ENCODE results near the gene PTPRJ.

PTPRJ gene

GRCh38 chr11:47997063-47998053 lies 17.0 kb downstream of the PTPRJ start:
- no peak for DNase-seq

DNA sequence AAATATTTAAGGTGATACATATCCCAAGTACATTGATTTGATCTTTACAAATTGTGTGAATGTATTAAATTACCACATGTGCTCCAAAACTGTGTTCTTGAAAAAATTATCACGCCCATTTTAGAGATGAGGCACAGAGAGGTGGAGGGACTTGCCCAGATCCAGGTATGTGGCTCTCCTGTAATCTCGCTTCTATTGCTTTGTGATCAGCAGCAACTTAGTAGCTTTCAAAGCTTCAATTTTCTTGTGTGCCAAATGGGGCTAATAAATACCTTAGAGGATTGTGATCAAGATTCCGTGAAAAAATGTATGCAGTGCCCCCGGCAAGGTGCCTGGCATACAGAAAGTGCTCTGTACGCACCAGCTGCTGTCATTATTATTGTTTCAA lies 18.0 kb downstream of the PTPRJ start:
- no peak for DNase-seq

DNA sequence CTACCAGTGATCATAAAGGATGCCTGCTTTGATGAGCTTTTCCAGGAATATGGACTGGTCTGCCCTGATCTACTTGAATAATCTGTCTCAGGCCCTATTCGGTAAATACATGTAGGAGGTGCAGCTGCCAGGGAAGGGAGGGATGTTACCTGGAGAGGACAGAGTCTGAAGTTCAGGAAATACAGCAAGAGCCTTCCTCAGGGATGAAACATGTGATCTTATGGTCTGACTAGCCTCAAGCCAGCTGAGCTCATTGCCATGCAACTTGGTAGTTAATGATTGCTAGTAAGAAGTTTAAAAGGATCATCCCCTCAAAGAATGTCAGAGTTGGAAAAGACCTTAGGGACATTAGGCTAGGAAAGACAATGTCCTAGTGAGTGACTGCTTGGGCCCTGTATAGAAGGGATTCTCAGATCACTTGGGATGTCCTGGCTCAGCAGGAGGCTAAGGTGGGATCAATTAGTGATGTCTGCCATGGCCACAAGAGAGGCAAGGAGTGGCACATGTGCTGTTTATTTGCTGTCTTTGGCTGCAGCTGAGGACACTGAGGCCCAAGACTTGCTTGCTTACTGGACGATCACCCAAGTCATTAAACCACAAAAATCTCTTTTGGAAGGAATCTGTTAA lies 18.5 kb downstream of the PTPRJ start:
- DNase-seq, result no peak

DNA sequence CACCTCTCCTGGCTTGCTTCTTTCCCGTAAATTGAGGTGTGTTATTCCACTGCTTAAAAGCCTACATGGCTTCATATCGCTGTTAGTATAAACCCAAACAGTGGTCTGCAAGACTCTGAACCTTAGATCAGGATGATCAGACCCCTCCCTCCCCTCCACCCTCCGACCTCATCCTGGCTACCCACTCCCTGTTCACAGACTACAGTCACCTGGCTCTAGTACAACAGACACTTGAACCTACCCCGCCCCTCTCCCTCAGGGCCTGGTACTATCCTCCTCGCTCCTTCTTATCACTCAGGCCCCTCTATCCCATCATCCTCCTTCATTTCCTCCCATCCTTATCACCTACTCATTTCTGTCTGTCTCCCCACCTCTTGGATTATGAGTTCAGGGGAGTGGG lies 20.1 kb downstream of the PTPRJ start:
- no peak for DNase-seq

GRCh38 chr11:48001438-48002021 lies 21.2 kb downstream of the PTPRJ start:
- DNase-seq, result no peak

- DNase-seq, result no peak
These were observed 22.2 kb downstream of the PTPRJ start for GRCh38 chr11:48002561-48002960.

DNA sequence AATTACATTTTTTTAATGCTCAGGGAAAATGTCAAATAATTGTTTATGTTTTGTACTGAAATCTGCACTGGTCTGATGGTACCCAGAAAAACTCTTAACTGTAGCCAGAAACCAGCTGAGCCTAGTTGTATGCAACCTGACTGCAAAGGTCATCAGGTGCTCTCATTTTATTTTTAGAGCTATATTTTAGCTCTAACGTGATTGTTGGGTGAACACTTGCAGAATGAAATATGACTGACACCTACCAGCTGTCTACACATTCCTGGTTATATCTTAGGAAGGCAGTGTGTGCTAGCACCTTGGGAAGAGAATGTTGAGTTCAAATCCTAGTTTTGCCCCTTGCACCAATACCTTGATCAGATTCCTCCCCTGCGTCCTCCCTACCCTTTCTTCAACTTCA lies 23.6 kb downstream of the PTPRJ start:
- DNase-seq, result no peak

- DNase-seq, result no peak
These were observed 24.1 kb downstream of the PTPRJ start for GRCh38 chr11:48004456-48004855.

GRCh38 chr11:48005136-48005535 lies 24.8 kb downstream of the PTPRJ start:
- no peak for DNase-seq

DNA sequence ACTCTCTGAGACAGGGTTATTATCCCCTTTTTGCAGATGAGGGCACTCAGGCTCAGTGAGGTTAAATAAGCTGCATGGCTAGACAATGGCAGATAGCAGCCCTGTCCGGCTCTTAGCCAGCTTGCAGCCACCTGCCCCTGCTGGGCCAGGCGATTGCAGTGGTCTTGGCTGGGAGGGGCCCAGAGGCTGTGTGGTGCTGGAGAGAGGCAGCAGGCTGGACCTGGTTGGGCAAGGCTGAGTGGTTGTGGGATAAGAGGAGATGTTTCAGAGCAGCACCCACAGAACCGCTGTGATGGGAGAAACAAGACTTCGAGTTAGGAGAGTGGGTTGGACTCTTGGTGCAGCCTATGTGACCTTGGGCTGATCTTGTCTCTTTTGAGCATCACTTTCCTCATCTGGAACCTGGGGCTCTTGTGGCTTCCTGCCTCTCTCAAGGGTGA lies 25.5 kb downstream of the PTPRJ start:
- no peak for DNase-seq

- DNase-seq, result no peak
These were observed 26.1 kb downstream of the PTPRJ start for GRCh38 chr11:48006301-48006992.

DNA sequence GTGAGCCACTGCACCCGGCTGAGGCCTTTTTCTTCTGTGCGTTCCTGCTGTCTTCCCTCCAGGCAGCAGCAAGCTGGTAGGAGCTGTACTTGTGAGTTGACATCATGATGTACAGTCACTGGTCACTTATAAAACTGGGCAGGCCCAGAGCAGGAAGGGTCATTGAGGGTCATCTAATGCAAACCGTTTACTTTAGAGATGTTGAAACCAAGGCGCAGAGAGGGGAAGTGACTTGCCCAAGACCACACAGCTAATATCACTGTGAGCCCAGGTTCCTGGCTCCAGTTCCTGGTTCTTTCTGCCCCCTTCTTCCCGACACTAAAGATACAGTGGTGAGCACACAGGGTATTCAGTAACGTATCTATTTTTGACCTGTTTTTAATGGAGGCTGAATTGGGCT lies 27.3 kb downstream of the PTPRJ start:
- DNase-seq, result no peak

- DNase-seq, result no peak
These were observed 28.6 kb downstream of the PTPRJ start for GRCh38 chr11:48008951-48009270.

- DNase-seq, result no peak
These were observed 30.9 kb downstream of the PTPRJ start for GRCh38 chr11:48011102-48011797.

DNA sequence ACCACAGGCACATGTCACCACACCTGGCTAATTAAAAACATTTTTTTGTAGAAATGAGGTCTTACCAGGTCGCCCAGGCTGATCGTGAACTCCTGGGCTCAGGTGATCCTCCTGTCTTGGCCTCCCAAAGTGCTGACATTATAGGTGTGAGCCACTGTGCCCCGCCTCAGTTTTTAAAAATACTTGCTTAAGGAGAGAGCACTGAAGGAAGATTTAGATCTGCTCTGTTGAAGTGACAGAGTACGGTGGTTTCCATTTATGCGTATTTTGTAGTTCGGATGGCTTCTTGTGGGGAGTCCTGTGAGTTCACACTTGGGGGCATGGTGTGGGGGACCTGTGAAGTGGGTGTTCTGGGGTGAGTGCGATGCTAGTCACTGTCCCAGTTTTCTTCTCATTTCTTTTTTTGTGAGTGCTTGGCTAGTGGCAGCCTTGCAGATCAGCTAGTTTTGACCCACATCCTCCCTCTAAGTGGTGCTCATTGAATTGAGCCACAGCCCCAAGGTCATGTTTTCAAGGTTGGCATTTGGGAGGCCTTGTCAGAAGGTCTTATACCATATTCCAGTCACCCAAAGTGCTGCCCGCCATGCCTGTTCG lies 31.5 kb downstream of the PTPRJ start:
- DNase-seq, result no peak

GRCh38 chr11:48013269-48013901 lies 33.0 kb downstream of the PTPRJ start:
- peak; percentile 17 to 37 for DNase-seq

GRCh38 chr11:48014917-48015316 lies 34.6 kb downstream of the PTPRJ start:
- DNase-seq, result no peak

GRCh38 chr11:48017105-48017830 lies 36.9 kb downstream of the PTPRJ start:
- no peak for DNase-seq

DNA sequence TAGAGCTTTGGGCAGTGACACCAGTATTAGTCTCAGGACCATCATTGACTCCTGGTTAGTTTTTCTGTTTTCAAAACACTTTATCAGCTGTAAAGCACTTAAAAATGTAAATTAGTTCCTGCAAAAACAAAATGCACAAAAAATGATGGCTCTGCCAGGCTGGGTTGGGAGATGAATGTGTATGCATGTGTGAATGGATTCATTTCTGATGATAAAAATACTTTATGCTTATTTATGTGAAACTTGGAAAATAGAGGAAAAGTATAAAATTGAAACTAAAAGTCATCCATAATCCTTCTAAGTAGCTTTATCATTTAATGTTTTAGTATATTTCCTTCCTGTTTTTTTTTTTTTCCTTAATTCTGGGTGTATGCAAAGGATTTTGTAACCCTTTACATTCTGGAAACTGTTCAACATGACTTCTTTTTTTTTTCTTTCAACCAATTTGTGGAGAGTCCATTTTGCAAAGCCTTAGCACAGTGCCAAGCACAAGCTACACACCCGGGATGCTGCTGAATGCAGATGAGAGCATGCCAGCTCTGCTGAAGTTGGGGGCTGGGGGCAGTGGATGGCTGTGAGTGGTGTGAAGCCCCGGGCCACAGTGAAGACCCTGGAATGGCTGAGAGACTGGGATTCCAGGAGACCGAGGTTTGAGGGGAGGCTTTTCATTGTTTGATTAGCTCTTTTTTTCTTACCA lies 37.6 kb downstream of the PTPRJ start:
- DNase-seq, result no peak

DNA sequence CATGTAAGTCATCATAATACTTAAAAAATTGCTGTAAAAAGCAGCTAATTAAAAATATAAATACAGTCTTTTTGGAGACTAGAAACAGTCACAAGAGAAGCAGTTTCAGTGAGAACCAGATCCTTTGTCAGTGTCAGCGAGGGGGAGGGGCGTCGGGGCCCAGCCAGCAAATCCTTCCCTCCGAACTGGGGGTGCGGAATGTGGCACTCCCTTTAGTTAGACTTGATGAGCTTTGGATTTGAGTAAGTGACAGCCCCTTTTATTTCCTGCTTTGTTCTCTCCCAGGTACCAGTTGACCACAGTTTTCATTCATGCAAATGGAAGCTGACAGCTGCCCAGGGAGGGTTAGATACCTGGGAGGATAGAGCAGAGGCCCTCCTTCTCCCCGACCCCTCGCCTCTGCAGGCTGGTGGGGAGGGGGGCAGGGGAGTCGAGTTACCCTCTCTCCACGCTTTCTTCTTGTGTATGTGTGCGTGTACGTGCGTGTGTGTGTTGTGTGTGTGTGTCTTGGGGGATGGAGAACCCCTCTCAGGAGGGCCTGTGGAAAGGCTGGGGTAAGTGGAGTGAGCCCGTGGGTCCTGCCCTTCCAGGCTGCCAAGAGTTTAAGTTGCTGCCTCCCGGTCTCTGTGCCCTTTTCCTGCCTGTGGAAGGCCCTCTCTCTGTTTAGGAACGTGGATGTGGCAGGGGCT lies 38.3 kb downstream of the PTPRJ start:
- DNase-seq, result no peak

Measured in Kasumi-1 (cell line).